Left ventricle myocardium inferior (tissue), 1 donor: ENCODE measurements around the gene PXMP2. TPM values are rescaled to one million over a fixed set of nuclear protein-coding genes. Genes with fewer than 3 reads are reported as not detected.

Experiments
- DNase-seq: peaks from one replicate; pipeline ENCODE4 v3.0.0-alpha.2; 2020
- H3K27ac ChIP-seq: fragments of 200-600 bp; replicated peaks from 2 replicates; pipeline ENCODE4 v1.8.0; 2021
- H3K27me3 ChIP-seq: fragments of 200-600 bp; 2 replicates; pipeline ENCODE4 v1.8.0; 2021; ENCODE audit warnings: low read depth
- H3K36me3 ChIP-seq: fragments of 200-600 bp; 2 replicates; pipeline ENCODE4 v1.8.0; 2021
- H3K4me1 ChIP-seq: fragments of 200-600 bp; 2 replicates; pipeline ENCODE4 v1.8.0; 2021
- H3K4me3 ChIP-seq: fragments of 200-600 bp; 2 replicates; pipeline ENCODE4 v1.8.0; 2021; ENCODE audit warnings: mild to moderate bottlenecking, moderate library complexity
- H3K9me3 ChIP-seq: fragments of 200-600 bp; replicated peaks from 2 replicates; pipeline ENCODE4 v1.8.0; 2021
- intact Hi-C: fragments of 100-400 bp; cut with micrococcal nuclease; formaldehyde crosslinking; loops from one replicate; pipeline ENCODE4 v1.11.0; 2022
- total RNA-seq: library from RNA; stranded (reverse); fragmentation: NEBNext Ultra II Directional; extraction: Animal tissue kit (Norgen Biotek cat#: 25700); gene quantifications from one replicate; pipeline ENCODE4 v1.2.1, GENCODE V29; 2021
- TF ChIP-seq, protein P1 (sequence below): fragments of 200-600 bp; IDR thresholded peaks from 2 replicates; pipeline ENCODE4 v1.8.0; 2021; ENCODE audit warnings: antibody characterized with exemption, mild to moderate bottlenecking, borderline replicate concordance
- donor health status: DM: no; HTN: yes; CAD: no; lungs with severe emphysema.

Gene PXMP2
- total RNA-seq, 1 donor from 2014 or later, result 42.3 TPM

GRCh38 chr12:132649226-132649945 lies 38.0 kb upstream of the PXMP2 start:
- Histone ChIP-seq H3K4me1 (no peaks in the 10 kb centered on the region), H3K9me3 (no peaks in the 10 kb centered on the region), H3K4me3 (no peak overlapping the region), H3K36me3 (peaks cover 67% of the 10 kb centered on the region), H3K27ac (no peak overlapping the region), H3K27me3 (no peaks in the 10 kb centered on the region)
- TF ChIP-seq, protein P1, sequence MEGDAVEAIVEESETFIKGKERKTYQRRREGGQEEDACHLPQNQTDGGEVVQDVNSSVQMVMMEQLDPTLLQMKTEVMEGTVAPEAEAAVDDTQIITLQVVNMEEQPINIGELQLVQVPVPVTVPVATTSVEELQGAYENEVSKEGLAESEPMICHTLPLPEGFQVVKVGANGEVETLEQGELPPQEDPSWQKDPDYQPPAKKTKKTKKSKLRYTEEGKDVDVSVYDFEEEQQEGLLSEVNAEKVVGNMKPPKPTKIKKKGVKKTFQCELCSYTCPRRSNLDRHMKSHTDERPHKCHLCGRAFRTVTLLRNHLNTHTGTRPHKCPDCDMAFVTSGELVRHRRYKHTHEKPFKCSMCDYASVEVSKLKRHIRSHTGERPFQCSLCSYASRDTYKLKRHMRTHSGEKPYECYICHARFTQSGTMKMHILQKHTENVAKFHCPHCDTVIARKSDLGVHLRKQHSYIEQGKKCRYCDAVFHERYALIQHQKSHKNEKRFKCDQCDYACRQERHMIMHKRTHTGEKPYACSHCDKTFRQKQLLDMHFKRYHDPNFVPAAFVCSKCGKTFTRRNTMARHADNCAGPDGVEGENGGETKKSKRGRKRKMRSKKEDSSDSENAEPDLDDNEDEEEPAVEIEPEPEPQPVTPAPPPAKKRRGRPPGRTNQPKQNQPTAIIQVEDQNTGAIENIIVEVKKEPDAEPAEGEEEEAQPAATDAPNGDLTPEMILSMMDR, result no peak
- intact Hi-C loops, result no loop called here
- DNase-seq, result no peak

- TF ChIP-seq, protein P1, result no peak
- no peak overlapping the region for H3K27ac ChIP-seq
- H3K9me3 ChIP-seq, result no peaks in the 10 kb centered on the region
- no peaks in the 10 kb centered on the region for H3K27me3 ChIP-seq
- no peak for DNase-seq
- peaks cover 78% of the 10 kb centered on the region for H3K36me3 ChIP-seq
- no peak overlapping the region for H3K4me3 ChIP-seq
- H3K4me1 ChIP-seq, result no peaks in the 10 kb centered on the region
- intact Hi-C loops, result no loop called here
Observed at GRCh38 chr12:132651444-132652100, 35.8 kb upstream of the PXMP2 start.

DNA sequence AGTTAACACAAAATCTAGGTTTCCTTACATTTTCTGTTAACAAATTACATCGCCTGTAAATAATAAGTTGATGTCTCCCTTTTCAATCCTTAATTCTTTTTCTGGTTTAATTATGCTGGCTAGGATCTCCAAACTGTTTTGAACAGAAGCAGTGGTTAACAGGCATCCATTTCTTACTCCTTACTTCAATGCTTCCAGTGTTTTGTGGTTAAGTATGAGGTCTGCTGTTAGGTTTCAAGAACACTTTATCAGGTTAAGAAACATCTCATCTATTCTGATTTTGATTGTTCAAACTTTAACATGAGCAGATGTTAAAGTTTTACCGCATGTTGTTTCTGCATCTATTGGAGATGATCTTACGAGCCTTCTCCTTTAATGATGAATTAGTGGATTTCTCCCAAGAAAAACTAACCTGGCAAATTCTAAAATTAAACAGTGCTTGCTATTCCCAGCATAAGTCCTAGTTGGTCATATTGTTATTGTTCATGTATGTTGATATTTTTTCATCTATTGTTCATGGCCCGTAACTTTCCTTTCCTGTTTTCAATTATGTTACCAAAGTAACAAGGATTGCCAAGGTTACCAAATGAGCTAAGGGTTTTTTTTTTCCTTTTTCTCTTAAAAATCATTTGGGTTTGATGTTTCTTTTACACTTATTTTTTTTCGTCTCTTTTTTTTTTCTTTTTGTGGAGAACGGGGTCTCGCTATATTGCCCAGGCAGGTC lies 33.7 kb upstream of the PXMP2 start:
- peaks cover 79% of the 10 kb centered on the region for H3K36me3 ChIP-seq
- H3K9me3 ChIP-seq, result no peaks in the 10 kb centered on the region
- no peak for DNase-seq
- no peaks in the 10 kb centered on the region for H3K4me1 ChIP-seq
- intact Hi-C loops, result no loop called here
- no peaks in the 10 kb centered on the region for H3K27me3 ChIP-seq
- TF ChIP-seq, protein P1, result no peak
- no peak overlapping the region for H3K27ac ChIP-seq
- no peak overlapping the region for H3K4me3 ChIP-seq

GRCh38 chr12:132657004-132657727 lies 30.2 kb upstream of the PXMP2 start:
- TF ChIP-seq, protein P1, result no peak
- intact Hi-C loops, result no loop called here
- H3K27me3 ChIP-seq, result no peaks in the 10 kb centered on the region
- H3K36me3 ChIP-seq, result peaks cover 95% of the 10 kb centered on the region
- H3K27ac ChIP-seq, result no peak overlapping the region
- H3K4me1 ChIP-seq, result no peaks in the 10 kb centered on the region
- H3K9me3 ChIP-seq, result no peaks in the 10 kb centered on the region
- H3K4me3 ChIP-seq, result no peak overlapping the region
- DNase-seq, result no peak
